C4-2B (cell line): ENCODE data around the gene GDF10.

Experiments used
- H3K27ac ChIP-seq: fragments of 450-650 bp; 2 replicates; pipeline ENCODE4 v1.5.1; 2017
- CTCF ChIP-seq: fragments of 450-650 bp; conservative IDR thresholded peaks from 2 replicates; pipeline ENCODE4 v1.5.1; 2017; ENCODE audit warnings: mild to moderate bottlenecking
- ZFX ChIP-seq: fragments of 450-650 bp; IDR thresholded peaks from 2 replicates; pipeline ENCODE4 v1.6.1; 2017

GDF10 gene

GRCh38 chr10:47261556-47261955 lies 38.4 kb upstream of the GDF10 start:
- TF ChIP-seq CTCF = no peak
- no peak for TF ChIP-seq ZFX
- H3K27ac ChIP-seq = no peak overlapping the region

- no peak overlapping the region for H3K27ac ChIP-seq
- TF ChIP-seq CTCF (no peak), ZFX (no peak)
Measured at GRCh38 chr10:47262606-47263533, 37.1 kb upstream of the GDF10 start.

DNA sequence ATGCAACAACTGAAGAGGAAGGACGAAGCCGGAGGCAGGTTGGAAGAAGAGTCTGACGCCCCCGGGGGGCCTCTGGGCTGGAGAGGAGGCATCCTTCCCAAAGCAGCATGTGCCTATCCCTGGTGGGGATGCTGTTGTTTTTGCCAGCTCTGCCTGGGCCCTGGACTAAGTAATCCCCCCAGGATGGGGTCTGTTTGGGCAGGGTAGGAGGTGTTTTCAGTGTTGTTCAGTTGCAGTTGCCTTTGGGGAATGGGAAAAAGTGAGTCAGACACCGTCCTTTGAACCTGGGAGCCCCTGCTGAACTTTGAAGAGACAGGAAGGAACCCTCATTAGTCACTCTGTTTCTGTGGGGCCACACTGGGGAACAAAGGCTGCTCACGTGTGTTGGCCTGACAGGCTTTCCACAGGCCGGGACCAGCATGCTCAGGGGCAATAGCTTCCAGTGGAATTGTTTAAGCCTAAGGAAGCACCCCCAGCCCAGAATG lies 35.2 kb upstream of the GDF10 start:
- H3K27ac ChIP-seq = no peak overlapping the region

DNA sequence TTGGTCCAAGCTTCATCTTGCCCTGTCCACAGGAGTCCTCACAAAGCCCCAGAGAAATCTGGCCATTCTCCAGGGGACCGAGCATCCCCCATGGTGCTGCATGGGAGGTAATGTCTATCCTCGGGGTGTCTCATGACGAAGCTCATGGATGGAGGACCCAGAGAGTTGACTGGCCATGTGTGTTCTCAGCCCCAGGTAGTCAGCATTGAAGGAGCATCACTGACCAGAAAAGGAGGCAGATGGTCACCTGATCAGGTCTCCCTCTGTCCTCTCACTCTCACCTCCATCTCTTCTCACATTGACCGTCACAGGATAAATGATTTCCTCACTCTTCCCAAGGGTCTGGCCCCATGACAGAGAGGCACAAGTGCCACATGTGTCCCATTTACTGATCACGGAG lies 33.4 kb upstream of the GDF10 start:
- TF ChIP-seq ZFX = no peak
- TF ChIP-seq CTCF = no peak
- H3K27ac ChIP-seq = no peak overlapping the region

More for the DNA sequence above, 35.2 kb upstream of the GDF10 start:
- TF ChIP-seq CTCF (no peak), ZFX (no peak)

GRCh38 chr10:47268696-47269095 lies 31.3 kb upstream of the GDF10 start:
- TF ChIP-seq ZFX = no peak
- TF ChIP-seq CTCF = no peak
- no peak overlapping the region for H3K27ac ChIP-seq

GRCh38 chr10:47269294-47269693 lies 30.7 kb upstream of the GDF10 start:
- TF ChIP-seq CTCF (peak; percentile 28), ZFX (no peak)

DNA sequence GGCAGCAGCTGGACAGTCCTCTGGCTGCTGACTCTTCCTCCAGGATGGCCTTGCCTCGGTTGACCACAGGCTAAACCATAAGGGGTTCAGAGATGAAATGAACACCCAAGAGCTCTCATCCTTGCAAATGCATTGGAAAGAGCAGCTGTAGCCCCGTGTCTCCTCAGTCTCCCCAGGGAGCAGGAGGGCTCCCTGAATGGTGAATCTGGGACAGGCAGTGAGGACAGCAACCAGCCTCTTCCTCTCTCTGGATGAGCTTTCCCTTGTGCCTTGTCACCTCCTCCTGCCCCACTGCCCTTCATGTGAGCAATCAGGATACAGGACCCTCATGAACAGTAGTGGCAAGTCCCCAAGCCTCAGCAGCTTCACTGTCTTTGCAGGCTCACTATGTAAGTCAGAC lies 23.9 kb upstream of the GDF10 start:
- TF ChIP-seq CTCF (no peak), ZFX (no peak)
- H3K27ac ChIP-seq = no peak overlapping the region

More at GRCh38 chr10:47269294-47269693, 30.7 kb upstream of the GDF10 start:
- H3K27ac ChIP-seq = no peak overlapping the region
